ENCODE results near the gene OR5AL1.
"Not testable (repeated sequence)": the region's sequence is repeated elsewhere in the genome, so short reads cannot be mapped to it uniquely, and the experiment has no call there.

OR5AL1 gene

GRCh38 chr11:56412396-56412795, at the start of gene OR5AL1:
TSS of gene OR5AL1 (plus strand) at chr11:56412696.
- DNase-seq = no peak

DNA sequence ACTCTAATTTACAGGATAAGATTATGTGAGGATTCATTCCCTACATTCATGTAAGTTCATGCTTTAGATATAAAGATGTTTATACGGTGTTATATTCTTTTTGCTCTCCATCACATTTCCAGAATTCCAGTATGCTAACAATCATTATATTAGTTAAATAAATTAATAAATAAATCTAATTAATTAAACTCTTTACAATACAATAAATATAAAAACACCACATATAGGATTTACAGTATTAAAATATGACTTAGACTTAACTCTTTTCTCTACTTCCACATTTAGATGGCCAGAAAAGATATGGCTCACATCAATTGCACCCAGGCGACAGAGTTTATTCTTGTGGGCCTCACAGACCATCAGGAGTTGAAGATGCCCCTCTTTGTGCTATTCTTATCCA, 37.2 kb upstream of the OR5AL1 start, which contains the start of gene OR8U1:
TSS of gene OR8U1 (plus strand) at position 301 of the 400 bp plus-strand sequence. CDS start at position 301, 0 bp downstream.
- no peak for DNase-seq

DNA sequence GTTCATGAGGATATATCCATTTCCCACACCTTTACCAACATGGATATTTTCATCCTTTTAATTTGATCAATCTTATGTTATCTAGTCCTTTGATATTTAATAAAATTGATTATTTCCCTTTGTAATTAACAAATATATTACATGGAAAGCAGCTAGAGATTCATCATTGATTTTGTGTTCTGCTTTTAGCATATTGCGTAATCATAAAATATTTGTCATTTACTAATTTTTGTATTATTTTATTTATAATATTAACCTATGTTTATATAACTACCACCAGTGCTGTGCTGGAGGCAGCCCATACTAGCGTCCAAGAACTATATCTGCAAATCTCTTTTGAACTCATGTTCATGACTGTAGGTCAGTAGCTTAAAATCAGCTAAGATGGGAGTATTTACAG, 32.4 kb upstream of the OR5AL1 start:
- DNase-seq = no peak

GRCh38 chr11:56394381-56394780, 18.1 kb upstream of the OR5AL1 start:
- DNase-seq = no peak

DNA sequence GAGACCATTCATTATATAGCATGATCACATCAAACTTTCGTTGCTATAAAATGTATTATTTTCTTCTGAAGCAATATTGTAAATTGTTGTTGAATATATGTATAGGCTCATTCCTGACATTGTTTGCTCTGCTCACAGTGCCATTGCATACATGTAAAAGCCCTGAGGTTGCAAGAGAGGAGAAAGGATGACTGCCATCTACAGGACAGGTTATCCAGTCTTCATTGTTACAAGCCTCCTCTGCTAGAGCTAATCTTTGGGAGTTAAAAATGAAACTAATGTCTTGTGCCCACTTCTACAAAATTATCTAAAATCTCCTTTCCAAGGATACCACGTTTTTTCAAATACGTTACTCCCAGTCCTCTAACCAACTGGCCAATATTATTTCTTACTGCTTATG, 16.4 kb upstream of the OR5AL1 start:
- no peak for DNase-seq

DNA sequence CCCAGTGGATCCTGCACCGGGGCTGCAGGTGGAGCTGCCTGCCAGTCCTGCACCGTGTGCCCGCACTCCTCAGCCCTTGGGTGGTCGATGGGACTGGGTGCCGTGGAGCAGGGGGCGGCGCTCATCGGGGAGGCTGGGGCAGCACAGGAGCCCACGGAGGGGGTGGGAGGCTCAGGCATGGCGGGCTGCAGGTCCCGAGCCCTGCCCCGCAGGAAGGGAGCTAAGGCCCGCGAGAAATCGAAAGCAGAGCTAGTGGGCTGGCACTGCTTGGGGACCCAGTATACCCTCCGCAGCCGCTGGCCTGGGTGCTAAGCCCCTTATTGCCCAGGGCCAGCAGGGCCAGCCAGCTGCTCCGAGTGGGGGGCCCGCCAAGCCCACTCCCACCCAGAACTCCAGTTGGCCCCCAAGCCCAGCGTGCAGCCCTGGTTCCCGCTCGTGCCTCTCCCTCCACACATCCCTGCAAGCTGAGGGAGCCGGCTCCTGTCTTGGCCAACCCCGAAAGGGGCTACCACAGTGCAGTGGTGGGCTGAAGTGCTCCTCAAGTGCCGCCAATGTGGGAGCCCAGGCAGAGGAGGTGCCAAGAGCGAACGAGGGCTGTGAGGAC, 10.5 kb upstream of the OR5AL1 start:
- DNase-seq = not testable (repeated sequence)

DNA sequence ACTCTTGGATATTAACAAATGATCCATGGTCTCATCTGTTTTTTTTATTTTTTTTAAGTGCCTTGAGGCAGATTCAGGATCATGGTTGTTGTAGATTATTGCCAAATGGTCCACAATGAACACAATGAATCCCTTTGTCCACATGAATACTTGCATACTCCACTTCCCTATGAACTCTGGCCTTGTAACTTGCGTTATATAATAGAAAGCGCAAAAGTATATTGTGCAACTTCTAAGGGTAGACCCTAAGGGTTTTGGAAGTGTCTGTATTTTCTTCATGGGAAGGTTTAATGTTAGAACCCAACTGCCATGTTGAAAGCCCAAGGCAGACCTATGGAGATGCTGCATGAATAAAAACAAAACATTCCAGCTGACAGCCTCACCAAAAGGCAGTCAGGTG, 8.1 kb upstream of the OR5AL1 start:
- DNase-seq = no peak

GRCh38 chr11:56410801-56411200, 1.7 kb upstream of the OR5AL1 start:
- DNase-seq = no peak

DNA sequence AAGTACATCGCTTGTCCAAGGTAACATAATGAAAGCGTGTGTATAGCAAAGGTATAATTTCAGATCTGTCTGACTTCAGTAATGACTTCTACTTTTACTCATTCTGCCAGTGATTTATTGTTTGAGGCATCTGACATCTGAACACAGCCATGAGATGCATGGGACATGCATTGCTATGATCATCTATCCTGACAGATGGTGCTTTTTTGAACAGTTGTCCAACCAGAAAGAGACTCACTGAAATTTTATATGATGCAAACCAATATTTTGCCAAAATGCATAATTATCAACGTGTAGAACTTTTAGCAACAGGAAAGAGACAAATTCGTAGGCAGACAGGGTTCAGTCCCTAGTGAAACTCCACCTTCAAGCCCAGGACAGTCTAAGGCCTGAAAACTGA, 41.0 kb downstream of the OR5AL1 start:
- DNase-seq = no peak

GRCh38 chr11:56457076-56457475, 44.6 kb downstream of the OR5AL1 start:
- DNase-seq = no peak

Data from CD4-positive, alpha-beta T cell treated with Interleukin-12 subunit alpha and Interleukin-12 subunit beta, for 1 hour (primary cell).